GM19372 (cell line): ENCODE results near the gene LRP6.

ENCODE experiments used
- ATAC-seq: cut with Tn5 transposase; IDR thresholded peaks from one replicate; pipeline ENCODE4 v1.9.1; 2021; ENCODE audit warnings: mild to moderate bottlenecking, low read depth, moderate library complexity; ENCODE audit not compliant: unreplicated experiment

LRP6 gene

GRCh38 chr12:12087693-12088034, 179.2 kb downstream of the LRP6 start:
- no peak for ATAC-seq

DNA sequence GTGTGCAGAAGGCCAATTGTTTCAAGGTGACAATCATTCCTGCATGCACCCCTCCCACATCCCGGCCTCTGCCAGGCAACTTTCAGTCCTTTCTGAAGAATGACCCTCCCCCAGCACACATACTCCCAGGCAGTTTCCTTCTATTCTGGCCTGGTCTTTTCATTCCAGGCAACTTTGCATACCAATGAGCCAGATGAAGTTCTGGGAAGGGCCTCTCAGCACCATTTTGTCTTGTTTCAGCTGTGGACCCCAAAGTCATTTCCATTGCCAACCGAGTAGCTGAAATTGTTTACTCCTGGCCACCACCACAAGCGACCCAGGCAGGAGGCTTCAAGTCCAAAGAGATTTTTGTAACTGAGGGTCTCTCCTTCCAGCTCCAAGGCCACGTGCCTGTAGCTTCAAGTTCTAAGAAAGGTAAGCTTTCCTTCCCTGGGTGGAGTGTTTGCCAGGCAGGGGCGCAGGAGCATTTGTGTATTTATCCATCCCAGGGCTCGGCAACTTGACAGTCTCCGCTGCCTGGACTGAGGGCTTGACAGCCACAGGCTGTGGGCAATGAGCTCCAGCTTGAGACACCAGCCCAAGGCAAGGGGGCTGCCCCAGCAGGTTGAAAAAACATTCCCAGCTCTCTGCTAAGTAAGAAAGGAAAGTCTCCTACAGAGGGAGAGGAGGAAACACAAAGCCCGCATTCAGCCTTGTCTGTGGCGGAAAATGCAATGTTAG, 179.7 kb downstream of the LRP6 start:
- ATAC-seq: no peak

DNA sequence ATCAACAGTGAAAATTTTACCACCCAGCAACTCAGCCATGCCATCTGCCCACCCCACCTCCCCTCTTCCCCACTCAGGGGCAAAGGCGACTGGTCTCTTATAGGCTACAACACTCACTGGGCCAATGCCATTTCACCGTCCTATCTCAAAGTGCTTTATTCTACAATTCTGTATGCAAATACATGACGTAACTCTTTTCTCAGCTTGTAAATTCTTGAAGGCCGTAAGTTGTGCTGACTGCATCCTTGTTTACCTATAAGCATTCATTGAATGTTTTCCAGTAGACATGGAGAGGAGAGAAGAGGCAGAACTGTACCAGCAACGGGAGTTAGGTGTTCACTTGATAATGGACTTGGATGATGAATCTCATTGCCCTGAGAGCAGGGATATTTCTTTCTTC, 180.5 kb downstream of the LRP6 start:
- ATAC-seq: no peak

DNA sequence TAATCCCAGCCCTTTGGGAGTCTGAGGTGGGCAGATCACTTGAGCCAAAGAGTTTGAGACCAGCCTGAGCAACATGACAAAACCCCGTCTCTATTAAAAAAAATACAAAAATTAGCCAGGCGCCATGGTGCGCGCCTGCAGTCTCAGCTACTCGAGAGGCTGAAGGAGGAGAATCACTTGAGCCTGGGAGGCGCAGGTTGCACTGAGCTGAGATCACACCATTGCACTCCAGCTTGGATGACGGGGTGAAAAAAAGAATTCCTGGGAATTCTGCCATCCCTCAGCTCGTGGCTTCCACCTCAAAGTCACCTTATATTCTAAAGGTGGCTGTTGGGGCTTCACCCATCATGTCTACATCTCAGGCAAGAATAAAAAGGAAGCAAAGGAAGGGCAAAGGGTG, 183.2 kb downstream of the LRP6 start:
- ATAC-seq: no peak

GRCh38 chr12:12081836-12082497, 184.9 kb downstream of the LRP6 start:
- peak; percentile 77 for ATAC-seq

GRCh38 chr12:12079291-12079690, 187.6 kb downstream of the LRP6 start:
- ATAC-seq: no peak

DNA sequence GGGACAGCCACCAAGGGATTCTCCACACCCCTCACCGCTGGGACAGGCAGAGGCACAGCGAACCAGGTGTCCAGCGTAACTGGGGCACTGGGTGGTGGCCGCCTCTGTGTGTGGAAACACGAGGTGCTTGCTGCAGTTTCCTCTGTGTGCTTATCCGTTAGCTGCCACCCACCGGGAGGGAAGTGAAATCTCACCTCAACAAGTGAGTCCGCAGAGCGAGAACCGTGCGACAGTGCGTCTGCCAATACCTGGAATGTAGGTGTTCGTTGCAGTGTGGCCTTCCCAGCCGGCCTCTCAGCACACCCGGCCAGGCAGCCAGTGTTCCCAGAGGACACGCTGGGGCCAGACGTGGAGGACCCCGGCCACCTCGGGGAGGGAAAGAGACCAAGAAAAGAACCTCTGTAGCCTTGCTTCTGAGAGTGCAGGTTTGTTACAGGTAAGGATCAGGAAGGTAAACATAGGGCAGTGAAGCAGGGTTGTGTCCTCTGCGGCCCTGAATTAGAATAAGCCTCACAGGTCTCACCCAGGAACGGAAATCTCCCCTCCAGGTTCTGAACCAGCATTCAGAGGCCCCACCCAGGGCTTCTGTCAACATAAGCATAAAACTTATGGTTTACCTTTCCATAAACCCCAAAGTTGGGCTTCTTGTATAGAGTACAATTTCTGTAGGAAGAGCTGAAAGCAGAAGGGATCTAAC, 194.6 kb downstream of the LRP6 start:
- ATAC-seq: no peak

- no peak for ATAC-seq
Observed at GRCh38 chr12:12070674-12071656, 195.9 kb downstream of the LRP6 start, which contains the start of gene BCL2L14. BCL2L14 (plus strand) TSS chr12:12070939; CDS start chr12:12079306, 8,367 bp downstream.

- no peak for ATAC-seq
Observed at GRCh38 chr12:12069821-12070548, 196.9 kb downstream of the LRP6 start.

DNA sequence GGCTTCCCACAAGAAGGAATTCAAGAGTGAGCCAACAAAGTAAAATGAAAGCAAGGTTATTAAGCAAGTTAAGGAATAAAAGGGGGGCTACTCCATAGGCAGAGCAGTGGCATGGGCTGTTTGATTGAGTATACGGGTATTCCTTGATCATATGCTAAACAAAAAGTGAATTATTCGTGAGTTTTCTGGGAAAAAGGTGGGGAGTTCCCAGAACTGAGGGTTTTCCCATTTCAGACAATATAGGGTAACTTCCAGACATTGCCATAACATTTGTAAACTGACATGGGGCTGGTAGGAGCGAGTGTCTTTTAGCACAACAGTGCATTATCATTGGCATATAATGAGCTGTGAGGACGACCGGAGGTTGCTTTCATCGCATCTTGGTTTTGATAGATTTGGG, 198.1 kb downstream of the LRP6 start:
- no peak for ATAC-seq
